ENCODE measurements around the gene CAMSAP1.

DNA sequence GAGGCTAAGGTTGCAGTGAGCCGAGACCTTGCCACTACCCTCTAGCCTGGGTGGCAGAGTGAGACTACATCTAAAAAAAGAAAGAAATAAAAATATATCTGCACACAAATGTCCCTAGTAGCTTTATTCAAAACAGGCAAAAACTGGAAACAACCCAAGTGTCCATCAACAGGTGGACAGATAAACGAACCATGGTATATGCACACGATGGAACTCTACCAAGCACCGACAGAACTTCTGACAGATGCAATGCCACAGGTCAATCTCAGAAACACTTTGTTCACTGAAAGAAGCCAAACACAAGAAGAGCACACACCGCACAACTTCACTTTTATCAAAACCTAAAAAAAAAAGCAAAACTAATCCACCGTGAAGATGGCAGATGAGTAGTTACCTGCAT, 30.4 kb downstream of the CAMSAP1 start:
- TF ChIP-seq TAF1 (IDR thresholded peaks at IDR 0.05; ENCODE audit: low read depth, low read length) (no peak), POLR2A (IDR thresholded peaks at IDR 0.05; ENCODE audit: low read depth, low read length) (no peak)

Measured in GM12891 (cell line).